GM18508 (cell line): ENCODE measurements around the gene C9orf40.

ENCODE experiments used
- ATAC-seq: cut with Tn5 transposase; IDR thresholded peaks from one replicate; pipeline ENCODE4 v1.9.1; 2021; ENCODE audit warnings: moderate number of reproducible peaks; ENCODE audit not compliant: insufficient read depth, unreplicated experiment

The C9orf40 gene

GRCh38 chr9:74952201-74953151 lies at the start of gene C9orf40:
TSS of gene C9orf40 (minus strand) at chr9:74952912. CDS start at chr9:74952611, 301 bp downstream.
- peak; percentile 77 for ATAC-seq

DNA sequence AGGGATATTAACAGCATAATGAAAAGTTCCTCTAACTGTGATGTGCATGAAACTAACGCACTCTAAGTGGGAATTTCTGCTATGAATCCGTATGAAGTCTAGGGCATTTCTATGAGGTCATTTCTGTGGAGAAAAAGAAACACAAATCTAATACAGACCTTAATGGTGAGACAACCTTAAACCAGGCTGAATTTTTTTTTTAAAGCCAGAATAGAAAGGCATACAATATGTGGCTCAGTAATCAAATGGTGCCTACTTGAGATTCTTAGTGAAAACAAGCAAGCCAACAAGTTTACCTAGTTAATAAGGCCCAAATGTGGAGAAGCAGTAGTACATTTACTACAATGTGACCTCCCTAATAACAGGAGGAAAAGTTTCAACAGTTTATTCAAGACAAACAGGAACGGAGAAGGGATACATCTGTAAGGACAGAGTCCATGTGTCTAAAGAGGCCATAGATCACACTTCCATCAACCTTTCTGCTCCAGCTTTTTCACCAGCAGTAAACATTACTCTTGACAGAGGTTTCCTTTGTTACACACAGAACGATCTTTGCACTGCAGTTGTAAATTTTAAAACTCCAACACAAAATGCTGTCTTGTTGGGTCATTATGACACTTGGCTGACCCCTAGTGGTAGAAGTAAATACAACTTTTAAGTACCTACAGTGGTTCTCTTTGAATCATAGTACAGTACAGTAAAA lies 49.2 kb upstream of the C9orf40 start:
- peak; percentile 48 for ATAC-seq

DNA sequence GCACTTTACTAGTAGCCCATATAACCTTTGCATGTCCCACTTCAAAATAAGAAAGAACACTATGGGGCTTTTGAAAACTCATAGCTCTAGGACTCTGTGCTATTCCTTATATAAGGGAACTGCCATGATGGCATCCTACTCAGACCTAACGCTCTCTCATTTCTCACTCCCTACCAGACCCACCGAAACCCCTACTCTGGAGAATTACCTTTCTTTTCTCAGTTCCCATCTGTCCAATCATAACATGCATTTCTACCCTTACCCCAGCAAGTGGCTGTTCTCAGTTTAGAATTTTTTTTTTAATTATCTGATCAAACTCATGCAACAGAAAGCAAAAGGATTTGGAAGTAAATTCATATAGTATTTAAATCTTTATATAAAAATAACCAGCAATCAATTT lies 48.1 kb upstream of the C9orf40 start:
- peak; percentile 89 for ATAC-seq

GRCh38 chr9:74985041-74985440 lies 32.3 kb upstream of the C9orf40 start:
- no peak for ATAC-seq

DNA sequence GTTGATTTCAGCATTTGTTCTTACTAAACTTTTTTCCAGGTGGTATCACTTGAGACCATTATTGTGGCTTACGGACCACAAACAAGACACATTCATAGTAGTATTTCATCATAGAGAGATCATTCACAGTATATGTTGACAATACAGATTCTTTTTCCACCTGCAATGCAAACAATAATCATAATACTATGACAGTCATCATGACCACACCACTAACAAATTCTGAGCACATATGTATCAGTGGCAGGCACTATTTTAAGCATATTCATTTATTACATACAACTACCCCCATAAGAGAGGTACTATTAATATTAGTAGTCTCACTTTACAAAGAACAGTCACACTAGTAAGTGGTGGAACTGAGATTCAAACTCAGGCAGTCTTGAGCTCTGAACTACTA lies 31.0 kb upstream of the C9orf40 start:
- ATAC-seq: no peak

DNA sequence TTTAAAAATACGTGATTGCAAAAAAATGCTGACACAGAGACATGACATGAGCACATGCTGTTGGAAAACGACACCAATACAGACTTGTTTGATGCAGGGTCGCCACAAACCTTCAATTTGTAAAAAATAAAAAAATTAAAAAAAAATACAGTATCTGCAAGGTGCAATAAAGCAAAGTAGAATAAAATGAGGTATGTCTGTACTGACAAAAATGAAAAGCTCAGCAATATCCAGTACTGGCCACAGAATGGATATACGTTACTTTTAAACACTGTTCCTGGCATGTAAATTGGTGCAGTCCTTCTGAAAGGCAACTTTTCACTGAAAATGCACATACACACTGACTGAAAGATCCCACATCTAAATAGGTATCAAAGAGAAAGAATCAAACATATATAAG lies 27.1 kb upstream of the C9orf40 start:
- ATAC-seq: no peak

GRCh38 chr9:74977287-74977686 lies 24.6 kb upstream of the C9orf40 start:
- no peak for ATAC-seq

DNA sequence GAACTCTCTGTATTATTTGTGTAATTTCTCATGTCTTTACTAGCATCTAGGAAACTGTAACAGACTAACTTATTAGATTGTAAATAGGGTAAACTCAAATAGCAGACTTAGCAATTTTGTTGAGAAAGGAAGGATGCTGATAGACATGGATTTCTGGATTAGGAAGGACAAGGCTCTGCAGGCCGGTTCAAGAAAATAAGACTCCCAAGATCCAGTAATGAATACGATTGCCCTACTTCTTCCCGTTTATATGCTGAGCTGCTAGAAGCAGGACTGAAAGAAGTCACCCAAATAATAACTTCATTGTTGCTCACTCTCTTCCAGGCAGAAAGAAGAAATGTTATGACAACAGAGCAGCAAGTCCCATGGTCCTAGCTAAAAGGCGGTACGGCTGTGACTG lies 22.8 kb upstream of the C9orf40 start:
- ATAC-seq: no peak

DNA sequence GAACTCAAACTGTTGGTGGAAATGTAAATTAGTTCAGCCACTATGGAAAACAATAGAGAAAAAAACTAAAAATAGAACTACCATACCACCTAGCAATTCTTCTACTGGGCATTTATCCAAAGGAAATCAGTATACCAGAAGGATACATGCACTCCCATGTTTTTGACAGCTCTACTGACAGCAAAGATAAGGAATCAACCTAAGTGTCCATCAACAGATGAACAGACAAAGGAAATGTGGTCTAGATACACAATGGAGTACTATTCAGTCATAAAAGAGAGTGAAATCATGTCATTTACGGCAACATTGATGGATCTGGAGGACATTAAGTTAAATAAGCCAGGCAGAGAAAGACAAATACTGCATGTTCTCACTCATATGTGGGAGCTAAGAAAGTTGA lies 21.8 kb upstream of the C9orf40 start:
- ATAC-seq: no peak

DNA sequence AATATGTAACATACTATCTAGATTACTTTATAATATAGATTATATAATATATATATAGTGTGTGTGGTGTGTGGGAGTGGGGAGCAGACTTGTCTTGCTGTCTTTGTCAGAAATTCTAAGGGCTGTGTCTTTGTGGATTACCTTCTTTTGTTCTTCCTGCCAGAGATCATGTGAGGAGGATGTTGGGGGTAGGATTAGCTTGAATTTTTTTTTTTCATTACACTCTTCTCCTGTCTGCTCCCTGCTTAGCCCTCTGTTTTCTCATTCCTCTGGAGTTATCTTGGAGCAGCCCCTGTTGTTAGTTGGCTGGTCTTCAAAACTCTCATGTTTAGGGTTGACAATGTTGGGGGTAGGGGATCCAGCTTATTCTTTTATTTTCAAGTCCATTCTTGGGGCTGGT lies 21.0 kb upstream of the C9orf40 start:
- ATAC-seq: no peak

- no peak for ATAC-seq
Measured at GRCh38 chr9:74963056-74963455, 10.3 kb upstream of the C9orf40 start.

GRCh38 chr9:74961496-74961895 lies 8.8 kb upstream of the C9orf40 start:
- ATAC-seq: no peak

GRCh38 chr9:74960561-74960960 lies 7.8 kb upstream of the C9orf40 start:
- no peak for ATAC-seq

GRCh38 chr9:74958587-74958986 lies 5.9 kb upstream of the C9orf40 start:
- ATAC-seq: no peak

DNA sequence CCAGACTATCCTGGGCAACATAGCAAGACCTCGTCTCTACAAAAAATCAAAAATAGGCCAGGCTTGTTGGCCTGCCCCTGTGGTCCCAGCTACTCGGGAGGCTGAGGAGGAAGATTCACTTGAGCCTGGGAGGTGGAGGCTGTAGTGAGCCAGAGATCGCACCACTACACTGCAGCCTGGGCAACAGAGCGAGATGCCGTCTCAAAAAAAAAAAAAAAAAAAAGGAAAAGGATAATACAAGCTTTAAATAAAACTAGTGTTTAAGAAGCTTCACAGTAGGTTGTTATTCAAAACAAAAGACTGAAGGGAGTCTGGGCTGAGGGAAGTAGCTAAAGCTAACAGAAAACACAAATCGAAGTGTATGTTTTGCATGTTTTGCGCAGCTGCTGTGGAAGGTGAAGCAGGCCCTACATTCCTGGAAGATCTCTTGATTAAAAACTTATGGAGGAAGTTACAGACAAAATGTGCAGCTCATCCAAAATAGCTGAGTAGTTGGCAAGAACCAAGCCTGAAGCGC lies 581 bp upstream of the C9orf40 start:
- ATAC-seq: peak; percentile 3

DNA sequence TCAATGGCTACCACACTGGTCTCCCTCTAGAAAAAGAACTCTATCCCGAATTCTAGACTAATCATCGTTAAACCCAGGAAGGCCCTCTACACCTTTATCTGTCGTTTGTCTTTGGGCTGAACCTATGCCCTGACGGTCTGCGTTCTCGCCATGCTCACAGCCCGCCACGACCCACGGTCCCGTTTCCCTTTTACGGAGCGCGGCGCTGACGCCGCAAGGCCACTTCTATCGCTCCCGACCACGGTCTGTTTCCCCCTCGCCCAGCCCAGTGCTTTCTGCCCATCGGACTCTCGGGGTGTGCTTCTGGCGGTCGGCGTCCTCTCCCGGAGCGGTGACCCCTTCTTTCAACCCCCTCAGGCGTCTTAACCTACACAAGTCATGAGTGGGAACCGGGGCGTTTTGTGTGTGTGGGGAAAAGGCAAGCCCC lies 974 bp downstream of the C9orf40 start:
- no peak for ATAC-seq

- no peak for ATAC-seq
Measured at GRCh38 chr9:74951107-74951720, 1.5 kb downstream of the C9orf40 start.

DNA sequence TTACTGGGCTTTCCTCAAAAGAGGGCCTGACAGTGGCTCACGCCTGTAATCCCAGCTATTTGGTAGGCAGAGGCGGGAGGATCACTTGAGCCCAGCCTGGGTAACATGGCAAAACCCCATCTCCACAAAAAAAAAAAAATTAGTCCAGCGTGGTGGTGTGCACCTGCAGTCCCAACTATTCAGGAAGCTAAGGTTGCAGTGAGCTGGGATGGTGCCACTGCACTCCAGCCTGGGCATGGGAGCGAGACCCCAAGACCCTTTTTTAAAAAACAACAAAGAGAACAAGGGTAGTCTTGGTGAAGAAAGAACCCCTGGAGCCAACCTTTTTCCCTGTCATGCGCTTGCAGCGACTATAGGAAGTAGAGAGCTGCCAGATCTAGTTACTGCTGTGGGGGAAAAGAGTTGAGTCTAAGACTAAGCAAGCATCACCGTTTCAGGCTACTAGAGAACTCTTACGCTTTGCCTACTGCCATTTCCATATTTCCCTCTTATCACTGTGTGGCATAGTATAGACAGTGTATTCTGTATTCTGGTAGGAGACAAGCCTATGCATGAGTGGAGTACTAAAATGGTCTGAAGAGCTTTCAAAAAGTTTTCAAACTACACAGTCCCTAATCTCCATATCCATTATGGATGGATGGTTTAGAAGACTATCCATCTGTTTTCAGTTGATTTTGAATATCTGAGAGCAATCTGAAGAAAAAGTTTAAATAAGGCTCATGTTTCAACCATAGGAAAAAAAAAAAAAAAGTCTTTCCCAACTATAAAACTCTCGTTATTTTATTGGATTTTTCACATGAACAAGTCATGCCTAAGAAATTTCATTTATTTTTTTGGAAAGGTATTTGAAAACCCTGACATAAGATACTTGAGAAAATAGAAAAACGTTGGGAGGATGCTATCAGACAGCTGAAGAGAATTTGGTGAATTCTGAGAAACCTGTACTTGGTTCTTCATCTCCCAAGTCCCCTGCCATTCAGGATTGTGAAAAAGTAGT lies 2.6 kb downstream of the C9orf40 start:
- ATAC-seq: no peak

- no peak for ATAC-seq
Measured at GRCh38 chr9:74948937-74949336, 3.8 kb downstream of the C9orf40 start.

GRCh38 chr9:74946686-74947085 lies 6.0 kb downstream of the C9orf40 start:
- no peak for ATAC-seq
